ENCODE results near the gene CARS1.

- TF ChIP-seq FOS (IDR thresholded peaks at IDR 0.05; ENCODE audit: low read depth, low read length) (no peak), CTCF (conservative IDR thresholded peaks at IDR 0.05; ENCODE audit: low read depth, low read length) (no peak), BHLHE40 (IDR thresholded peaks at IDR 0.05; ENCODE audit: low read depth, low read length) (no peak), SMC3 (IDR thresholded peaks at IDR 0.05; ENCODE audit: low read depth, low read length) (no peak), USF2 (IDR thresholded peaks at IDR 0.05; ENCODE audit: low read depth, low read length) (no peak), MAFK (IDR thresholded peaks at IDR 0.05; ENCODE audit: low read depth, low read length) (no peak), POLR2A (IDR thresholded peaks at IDR 0.05; ENCODE audit: low read depth, low read length) (no peak), MXI1 (IDR thresholded peaks at IDR 0.05; ENCODE audit: borderline replicate concordance, low read depth, low read length) (no peak)
Observed at GRCh38 chr11:3090096-3090901, 33.1 kb upstream of the CARS1 start.

Data from IMR-90 (cell line).